GM19438 (cell line): ENCODE results near the gene PTGS1.
"Not testable (repeated sequence)": the region's sequence is repeated elsewhere in the genome, so short reads cannot be mapped to it uniquely, and the experiment has no call there.

Experiments used
- ATAC-seq: cut with Tn5 transposase; IDR thresholded peaks from one replicate; pipeline ENCODE4 v1.9.1; 2021; ENCODE audit warnings: low read depth; ENCODE audit not compliant: unreplicated experiment

Gene PTGS1

GRCh38 chr9:122346478-122347347 is 24.1 kb upstream of the PTGS1 start:
- ATAC-seq = no peak

GRCh38 chr9:122347348-122348287 is 23.2 kb upstream of the PTGS1 start:
- ATAC-seq = no peak

- no peak for ATAC-seq
Measured at GRCh38 chr9:122348288-122348777, 22.5 kb upstream of the PTGS1 start.

GRCh38 chr9:122348791-122349190 is 22.0 kb upstream of the PTGS1 start:
- no peak for ATAC-seq

GRCh38 chr9:122349201-122349600 is 21.6 kb upstream of the PTGS1 start:
- no peak for ATAC-seq

GRCh38 chr9:122350577-122351355 is 20.1 kb upstream of the PTGS1 start:
- peak; percentile 74 for ATAC-seq

GRCh38 chr9:122354536-122355199 is 16.2 kb upstream of the PTGS1 start:
- ATAC-seq = no peak

- no peak for ATAC-seq
Measured at GRCh38 chr9:122355336-122355875, 15.4 kb upstream of the PTGS1 start.

GRCh38 chr9:122356627-122357026 is 14.2 kb upstream of the PTGS1 start:
- ATAC-seq = no peak

- no peak for ATAC-seq
Measured at GRCh38 chr9:122360891-122361290, 9.9 kb upstream of the PTGS1 start.

GRCh38 chr9:122363131-122363530 is 7.7 kb upstream of the PTGS1 start:
- not testable (repeated sequence) for ATAC-seq

- no peak for ATAC-seq
Measured at GRCh38 chr9:122364117-122364782, 6.6 kb upstream of the PTGS1 start.

- no peak for ATAC-seq
Measured at GRCh38 chr9:122364783-122365150, 6.1 kb upstream of the PTGS1 start.

- no peak for ATAC-seq
Measured at GRCh38 chr9:122366074-122366660, 4.7 kb upstream of the PTGS1 start.

- no peak for ATAC-seq
Measured at GRCh38 chr9:122367065-122367464, 3.8 kb upstream of the PTGS1 start.

GRCh38 chr9:122367774-122368460 is 2.9 kb upstream of the PTGS1 start:
- no peak for ATAC-seq

- no peak for ATAC-seq
Measured at GRCh38 chr9:122368642-122369041, 2.2 kb upstream of the PTGS1 start.

- ATAC-seq = peak; percentile 49
Measured at GRCh38 chr9:122370303-122370702, 521 bp upstream of the PTGS1 start.
